HEK293 (cell line): ENCODE data around the gene ASPDH.

Experiments
- CTCF ChIA-PET: fragments of 350-600 bp; formaldehyde crosslinking; extraction: SDS; loops from one replicate; lab custom pipeline; 2021; ENCODE audit warnings: antibody characterized with exemption; lab: Yijun Ruan, JAX
- POLR2A ChIA-PET: fragments of 300-600 bp; formaldehyde crosslinking; extraction: SDS; loops from one replicate; lab custom pipeline; 2020; ENCODE audit warnings: antibody characterized with exemption, inconsistent platforms; lab: Yijun Ruan, JAX
- H3K27ac ChIP-seq: fragments of 200-500 bp; sonication (Bioruptor generic); 2 replicates; pipeline ENCODE4 v1.5.1; 2014; ENCODE audit warnings: low read depth, low read length, control low read depth, inconsistent platforms; ENCODE audit errors: extremely low read depth
- H3K36me3 ChIP-seq, 2 experiments: fragments of 200-500 bp in 1 of 2; sonication (Bioruptor generic) in 1 of 2; 1 replicate in 1 of 2; 2 replicates in 1 of 2; pipeline ENCODE4 v1.5.1; 2014 to 2017; ENCODE audit warnings: inconsistent platforms in 2 of 2, low read length in 2 of 2; ENCODE audit not compliant: control insufficient read depth in 2 of 2, insufficient read depth in 1 of 2
- H3K4me1 ChIP-seq: fragments of 200-500 bp; sonication (Bioruptor generic); 2 replicates; pipeline ENCODE4 v1.5.1; 2014; ENCODE audit warnings: mild to moderate bottlenecking, low read length, inconsistent platforms; ENCODE audit not compliant: control insufficient read depth, insufficient read depth
- H3K4me3 ChIP-seq: 2 replicates; pipeline ENCODE4 v1.5.1; 2011; ENCODE audit warnings: low read depth, mild to moderate bottlenecking, control low read depth, low read length, moderate library complexity
- H3K9me3 ChIP-seq: fragments of 200-500 bp; sonication (Bioruptor generic); 2 replicates; pipeline ENCODE4 v1.5.1; 2014; ENCODE audit warnings: low read depth, low read length, inconsistent platforms; ENCODE audit not compliant: control insufficient read depth, insufficient read depth
- ELK4 ChIP-seq: IDR thresholded peaks from 2 replicates; pipeline ENCODE4 v1.6.1; 2011; ENCODE audit warnings: mild to moderate bottlenecking, low read depth, low read length, borderline replicate concordance
- KLF8 ChIP-seq: fragments of 450-650 bp; formaldehyde crosslinking; IDR thresholded peaks from 2 replicates; pipeline ENCODE4 v1.5.1; 2016; ENCODE audit warnings: missing biosample characterization, missing genetic modification characterization
- MEIS1 ChIP-seq: sonication (generic); formaldehyde crosslinking; IDR thresholded peaks from 2 replicates; pipeline ENCODE4 v1.8.1; 2022; ENCODE audit warnings: missing genetic modification reagents, mild to moderate bottlenecking, borderline replicate concordance
- MYNN ChIP-seq: fragments of 450-650 bp; formaldehyde crosslinking; IDR thresholded peaks from 2 replicates; pipeline ENCODE4 v1.5.1; 2016; ENCODE audit warnings: missing biosample characterization, missing genetic modification characterization, borderline replicate concordance
- PRDM10 ChIP-seq: fragments of 450-650 bp; formaldehyde crosslinking; IDR thresholded peaks from 2 replicates; pipeline ENCODE4 v1.5.1; 2016; ENCODE audit warnings: missing biosample characterization, missing genetic modification characterization
- SP7 ChIP-seq: fragments of 450-650 bp; formaldehyde crosslinking; IDR thresholded peaks from 2 replicates; pipeline ENCODE4 v1.5.1; 2016; ENCODE audit warnings: missing biosample characterization, missing genetic modification characterization
- ZBTB6 ChIP-seq: fragments of 450-650 bp; formaldehyde crosslinking; IDR thresholded peaks from 2 replicates; pipeline ENCODE4 v1.5.1; 2017; ENCODE audit warnings: missing biosample characterization, missing genetic modification characterization
- ZNF174 ChIP-seq: fragments of 450-650 bp; formaldehyde crosslinking; IDR thresholded peaks from 2 replicates; pipeline ENCODE4 v1.5.0; 2017; ENCODE audit warnings: missing biosample characterization, mild to moderate bottlenecking, missing genetic modification characterization
- ZNF175 ChIP-seq: fragments of 450-650 bp; formaldehyde crosslinking; IDR thresholded peaks from 2 replicates; pipeline ENCODE4 v1.5.1; 2016; ENCODE audit warnings: missing biosample characterization, missing genetic modification characterization
- ZNF302 ChIP-seq: fragments of 450-650 bp; formaldehyde crosslinking; IDR thresholded peaks from 2 replicates; pipeline ENCODE4 v1.5.1; 2016; ENCODE audit warnings: missing biosample characterization, missing genetic modification characterization, low read depth
- ZNF416 ChIP-seq: fragments of 450-650 bp; formaldehyde crosslinking; IDR thresholded peaks from 2 replicates; pipeline ENCODE4 v1.5.1; 2016; ENCODE audit warnings: missing biosample characterization, missing genetic modification characterization
- ZNF658 ChIP-seq: fragments of 450-650 bp; formaldehyde crosslinking; IDR thresholded peaks from 2 replicates; pipeline ENCODE4; 2016; ENCODE audit warnings: missing biosample characterization, missing genetic modification characterization
- ZNF670 ChIP-seq: fragments of 450-650 bp; formaldehyde crosslinking; IDR thresholded peaks from 2 replicates; pipeline ENCODE4 v1.5.1; 2016; ENCODE audit warnings: missing biosample characterization, missing genetic modification characterization, low read depth
- ZNF701 ChIP-seq: fragments of 450-650 bp; formaldehyde crosslinking; IDR thresholded peaks from 2 replicates; pipeline ENCODE4 v1.5.1; 2016; ENCODE audit warnings: missing biosample characterization, missing genetic modification characterization
- TF ChIP-seq, protein P1 (sequence below): fragments of 450-650 bp; IDR thresholded peaks from 2 replicates; pipeline ENCODE4 v1.5.1; 2018; ENCODE audit warnings: missing biosample characterization, mild to moderate bottlenecking, missing genetic modification characterization

The ASPDH gene

GRCh38 chr19:50555450-50556281 is 42.0 kb upstream of the ASPDH start:
- TF ChIP-seq ZNF302 (tag by site-specific recombination) (no peak), ZNF701 (tag by site-specific recombination) (no peak), MYNN (tag by site-specific recombination) (peak; percentile 98), ZNF658 (no peak), PRDM10 (tag by site-specific recombination) (peak; percentile 27; the same call in 1 of the 2 replicates), SP7 (no peak)
- peak overlapping the region; percentile 42 for H3K4me3 ChIP-seq
- CTCF ChIA-PET = interaction anchor here (0.6 to 12.9 kb wide), 41 partner anchors 9 to 764 kb away, joined by 3 to 210 read pairs (median 5); no protein-coding TSS in a partner anchor
- H3K4me1 ChIP-seq = peaks cover 4% of the 10 kb centered on the region; the same call in 1 of the 2 replicates
- POLR2A ChIA-PET = interaction anchor here (0.6 to 2.1 kb wide), 6 partner anchors 18 to 245 kb away, joined by 3 to 5 read pairs (median 4); no protein-coding TSS in a partner anchor
- H3K27ac ChIP-seq = no peak overlapping the region
- H3K36me3 ChIP-seq = no peaks in the 10 kb centered on the region; a peak in 1 of 3 replicates
- no peaks in the 10 kb centered on the region for H3K9me3 ChIP-seq

GRCh38 chr19:50555033-50555432 is 41.3 kb upstream of the ASPDH start:
- ChIA-PET CTCF (interaction anchor here (1.3 to 12.9 kb wide), 8 partner anchors 9 to 228 kb away, joined by 3 to 210 read pairs (median 16); no protein-coding TSS in a partner anchor), POLR2A (no interaction called here)
- H3K36me3 ChIP-seq = no peaks in the 10 kb centered on the region; a peak in 1 of 3 replicates
- TF ChIP-seq ZBTB6 (tag by site-specific recombination) (no peak), ELK4 (no peak), MEIS1 (CRISPR knock-in tag) (no peak), ZNF175 (tag by site-specific recombination) (no peak), ZNF670 (tag by site-specific recombination) (no peak), KLF8 (tag by site-specific recombination) (no peak), ZNF416 (tag by site-specific recombination) (no peak), ZNF174 (tag by site-specific recombination) (no peak)
- TF ChIP-seq, protein P1, sequence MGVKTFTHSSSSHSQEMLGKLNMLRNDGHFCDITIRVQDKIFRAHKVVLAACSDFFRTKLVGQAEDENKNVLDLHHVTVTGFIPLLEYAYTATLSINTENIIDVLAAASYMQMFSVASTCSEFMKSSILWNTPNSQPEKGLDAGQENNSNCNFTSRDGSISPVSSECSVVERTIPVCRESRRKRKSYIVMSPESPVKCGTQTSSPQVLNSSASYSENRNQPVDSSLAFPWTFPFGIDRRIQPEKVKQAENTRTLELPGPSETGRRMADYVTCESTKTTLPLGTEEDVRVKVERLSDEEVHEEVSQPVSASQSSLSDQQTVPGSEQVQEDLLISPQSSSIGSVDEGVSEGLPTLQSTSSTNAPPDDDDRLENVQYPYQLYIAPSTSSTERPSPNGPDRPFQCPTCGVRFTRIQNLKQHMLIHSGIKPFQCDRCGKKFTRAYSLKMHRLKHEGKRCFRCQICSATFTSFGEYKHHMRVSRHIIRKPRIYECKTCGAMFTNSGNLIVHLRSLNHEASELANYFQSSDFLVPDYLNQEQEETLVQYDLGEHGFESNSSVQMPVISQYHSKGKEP = no peak
- TF ChIP-seq, all 188 proteins: peak for 0
- Histone ChIP-seq H3K27ac (no peak overlapping the region), H3K4me1 (peaks cover 4% of the 10 kb centered on the region; the same call in 1 of the 2 replicates), H3K4me3 (no peak overlapping the region), H3K9me3 (no peaks in the 10 kb centered on the region)
